ENCODE data around the gene COL11A1. TPM values are rescaled to one million over a fixed set of nuclear protein-coding genes. Genes with fewer than 3 reads are reported as not detected.
"Not testable (repeated sequence)": the region's sequence is repeated elsewhere in the genome, so short reads cannot be mapped to it uniquely, and the experiment has no call there.

Gene COL11A1
- polyA plus RNA-seq, 1 donor from 2014 or later: not detected

DNA sequence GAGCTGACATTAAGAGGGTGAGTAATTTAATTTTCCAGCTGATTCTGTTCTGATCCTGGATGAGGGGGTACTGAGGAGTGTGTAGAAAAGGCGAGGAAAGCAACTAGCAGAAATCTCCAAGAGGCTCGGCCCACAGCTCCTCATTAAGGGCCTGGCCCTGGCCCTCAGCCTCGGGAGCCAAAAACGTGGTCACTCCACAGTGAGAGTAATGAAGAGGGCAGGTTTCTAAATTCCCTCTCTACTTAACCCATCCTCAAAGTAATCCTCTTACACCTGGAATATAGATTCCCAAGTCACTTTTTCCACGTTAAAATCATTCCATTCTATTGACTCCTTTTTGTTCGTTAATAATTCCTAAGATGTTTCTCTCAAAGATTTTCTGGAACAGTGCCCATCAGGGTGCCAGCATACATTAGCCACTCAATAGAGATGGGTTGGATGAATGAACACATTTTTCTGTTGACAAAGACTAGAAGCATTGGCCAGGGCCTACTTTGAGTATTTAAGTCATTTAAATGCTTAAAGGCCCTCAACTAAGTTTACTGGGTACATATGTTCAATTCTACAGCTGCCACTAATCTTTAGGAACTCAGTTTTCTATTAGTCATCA lies 1.1 kb upstream of the COL11A1 start:
- H3K9me3 Mint-ChIP-seq: no peaks in the 10 kb centered on the region

DNA sequence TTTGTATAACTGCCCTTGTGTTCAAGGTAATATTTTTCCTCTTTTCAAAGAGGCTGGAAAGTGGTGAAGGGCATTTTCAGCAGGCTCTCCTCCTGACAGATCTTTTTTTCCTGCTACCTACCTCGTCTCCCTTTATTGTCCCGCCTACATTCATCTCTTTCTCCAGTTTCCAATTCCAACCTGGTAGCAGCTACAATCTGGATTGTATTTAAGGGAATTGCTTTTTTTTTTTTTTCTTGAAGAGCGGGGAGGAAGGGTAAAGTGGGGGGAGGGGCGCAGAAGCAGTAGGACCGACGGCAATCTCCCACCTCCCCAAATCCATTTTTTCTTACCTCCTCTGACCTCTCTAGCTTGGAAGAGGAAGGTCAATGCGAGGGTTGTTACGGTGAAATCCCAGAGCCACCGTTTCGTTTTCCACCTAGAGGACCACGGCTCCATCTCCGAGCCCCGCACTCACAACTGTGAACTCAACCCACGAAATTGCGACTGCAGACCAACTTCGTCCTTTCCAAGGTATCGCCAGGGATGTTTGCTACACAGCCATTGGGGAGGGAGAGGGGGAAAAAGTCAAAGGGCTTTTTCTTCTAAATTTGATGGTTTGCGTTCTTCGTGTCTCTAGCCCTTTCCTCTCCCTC lies 464 bp downstream of the COL11A1 start:
- H3K4me3 Mint-ChIP-seq: peak overlapping the region in 1 of 4 donors; percentile 44
- no peaks in the 10 kb centered on the region for H3K36me3 Mint-ChIP-seq
- H3K27ac Mint-ChIP-seq: no peak overlapping the region
- H3K4me1 Mint-ChIP-seq: peaks cover 0 to 10% (median 0%) of the 10 kb centered on the region in 3 donors
- peaks cover 19% of the 10 kb centered on the region for H3K27me3 Mint-ChIP-seq
- no peaks in the 10 kb centered on the region for H3K9me3 Mint-ChIP-seq

More for the DNA sequence above, 1.1 kb upstream of the COL11A1 start:
- no peaks in the 10 kb centered on the region for H3K36me3 Mint-ChIP-seq
- H3K4me3 Mint-ChIP-seq: no peak overlapping the region
- H3K27ac Mint-ChIP-seq: no peak overlapping the region
- H3K4me1 Mint-ChIP-seq: peaks cover 0 to 10% (median 0%) of the 10 kb centered on the region in 3 donors
- H3K27me3 Mint-ChIP-seq: peaks cover 19% of the 10 kb centered on the region

DNA sequence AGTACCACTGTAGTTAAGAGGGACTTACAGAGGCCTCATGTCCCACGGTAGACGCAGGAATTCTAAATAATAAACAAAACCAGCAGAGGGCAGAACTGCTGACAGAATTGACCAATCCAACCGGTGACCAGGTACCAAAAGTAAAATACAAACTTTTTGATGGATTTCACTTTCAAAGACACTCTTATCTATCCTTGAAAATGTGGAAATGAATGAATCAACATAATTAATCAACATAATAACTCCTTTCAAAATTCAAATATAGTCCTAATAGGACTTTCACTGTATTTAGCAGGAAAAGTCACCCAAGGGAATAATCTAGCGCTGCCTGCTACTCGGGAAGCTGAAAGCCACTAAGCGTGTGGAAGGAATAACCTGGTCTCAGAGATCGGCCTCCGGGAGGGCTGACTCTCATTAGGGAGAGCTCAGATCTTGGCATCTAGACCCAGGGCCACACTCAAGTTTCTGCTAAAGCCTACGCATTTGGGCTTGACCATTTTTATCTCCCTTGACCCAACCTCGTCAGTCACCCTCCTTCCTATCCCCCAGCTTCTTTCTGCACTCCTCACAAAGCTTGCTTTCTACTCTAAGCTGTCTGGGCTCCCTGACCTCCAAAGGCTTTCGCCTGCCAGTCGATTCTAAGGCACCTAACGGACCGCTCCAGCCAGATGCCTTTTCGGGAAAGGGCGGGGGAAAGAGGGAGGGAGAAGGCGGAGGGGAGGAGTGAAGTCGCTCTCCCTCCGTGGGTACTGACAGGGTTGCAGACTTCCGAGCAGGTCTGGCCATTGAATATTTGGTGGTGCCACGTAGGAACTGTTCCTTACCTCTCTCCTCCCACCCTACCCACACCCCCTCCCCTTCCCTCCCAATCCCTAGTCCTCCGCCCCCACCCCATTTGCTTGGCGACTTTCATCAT lies 1.6 kb downstream of the COL11A1 start:
- no peaks in the 10 kb centered on the region for H3K9me3 Mint-ChIP-seq
- no peak overlapping the region for H3K27ac Mint-ChIP-seq
- peak overlapping the region in 3 of 4 donors; percentile 52 to 68 (median 65) for H3K4me3 Mint-ChIP-seq
- H3K27me3 Mint-ChIP-seq: peaks cover 19% of the 10 kb centered on the region
- no peaks in the 10 kb centered on the region for H3K36me3 Mint-ChIP-seq
- H3K4me1 Mint-ChIP-seq: peaks cover 0 to 10% (median 0%) of the 10 kb centered on the region in 3 donors

DNA sequence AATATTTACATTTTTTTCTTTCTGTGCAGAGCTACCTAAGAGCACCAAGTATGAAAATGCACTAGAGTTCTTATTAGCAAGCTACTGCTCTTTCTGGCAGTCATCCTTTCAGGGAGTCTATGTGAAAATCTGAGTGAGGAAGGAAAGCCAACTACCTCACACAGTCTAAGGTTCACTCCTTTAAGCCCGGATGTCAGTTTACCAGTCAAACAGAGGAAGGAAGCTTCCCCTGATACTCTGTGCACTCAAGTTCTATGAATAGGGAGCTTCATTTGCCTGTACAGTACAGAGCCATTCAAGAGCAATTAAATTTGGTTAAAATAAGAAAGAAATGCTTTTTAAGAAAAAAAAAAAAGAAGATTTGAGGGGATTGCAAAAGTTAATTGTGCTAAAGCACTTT lies 6.9 kb downstream of the COL11A1 start:
- no peaks in the 10 kb centered on the region for H3K36me3 Mint-ChIP-seq
- H3K27me3 Mint-ChIP-seq: peaks cover 3% of the 10 kb centered on the region
- peaks cover 0 to 2% (median 0%) of the 10 kb centered on the region in 3 donors for H3K4me1 Mint-ChIP-seq
- no peaks in the 10 kb centered on the region for H3K9me3 Mint-ChIP-seq
- H3K4me3 Mint-ChIP-seq: no peak overlapping the region
- H3K27ac Mint-ChIP-seq: no peak overlapping the region

- H3K4me1 Mint-ChIP-seq: no peaks in the 10 kb centered on the region
- peaks cover 0 to 2% (median 0%) of the 10 kb centered on the region in 3 donors for H3K9me3 Mint-ChIP-seq
- no peaks in the 10 kb centered on the region for H3K36me3 Mint-ChIP-seq
- no peaks in the 10 kb centered on the region for H3K27me3 Mint-ChIP-seq
- no peak overlapping the region for H3K27ac Mint-ChIP-seq
- H3K4me3 Mint-ChIP-seq: no peak overlapping the region
Observed at GRCh38 chr1:103089221-103089620, 19.1 kb downstream of the COL11A1 start.

DNA sequence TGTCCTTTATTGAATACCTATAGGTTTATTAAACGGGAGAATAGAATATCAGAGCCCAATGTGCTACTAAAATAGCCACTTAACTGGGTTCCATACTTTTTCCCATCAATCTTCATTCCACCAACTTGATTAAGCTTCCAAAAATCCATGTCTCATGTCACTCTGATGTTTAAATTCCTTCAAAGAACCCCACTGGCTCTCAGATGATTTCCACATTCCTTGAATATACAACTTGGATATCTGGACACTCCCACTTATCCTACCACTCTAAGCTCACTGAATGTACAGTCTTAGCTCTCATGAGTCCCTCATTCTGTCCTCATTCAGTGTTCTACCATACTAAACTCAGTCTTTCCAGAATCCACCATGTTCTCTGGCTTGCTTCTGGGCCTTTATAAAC lies 21.1 kb downstream of the COL11A1 start:
- Mint-ChIP-seq H3K4me3 (no peak overlapping the region), H3K27ac (no peak overlapping the region), H3K36me3 (no peaks in the 10 kb centered on the region), H3K4me1 (no peaks in the 10 kb centered on the region), H3K9me3 (peaks cover 0 to 2% (median 0%) of the 10 kb centered on the region in 3 donors), H3K27me3 (no peaks in the 10 kb centered on the region)

DNA sequence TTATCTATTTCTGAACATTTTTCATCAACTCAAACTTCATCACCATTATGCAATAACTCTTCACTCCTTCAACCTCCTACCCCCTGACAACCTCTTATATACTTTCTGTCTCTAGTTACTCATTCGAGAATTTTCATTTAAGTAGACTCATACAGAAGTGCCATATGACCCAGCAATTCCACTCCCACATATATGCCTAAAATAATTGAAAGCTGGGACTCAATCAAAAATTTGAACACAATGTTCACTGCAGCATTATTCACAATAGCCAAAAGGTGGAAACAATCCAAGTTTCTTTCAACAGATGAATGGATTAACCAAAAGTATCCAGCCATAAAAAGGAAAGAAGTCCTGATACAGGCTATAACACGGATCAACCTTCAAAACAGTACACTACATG lies 24.1 kb downstream of the COL11A1 start:
- Mint-ChIP-seq H3K4me1 (no peaks in the 10 kb centered on the region), H3K9me3 (peaks cover 0 to 2% (median 0%) of the 10 kb centered on the region in 3 donors), H3K36me3 (no peaks in the 10 kb centered on the region), H3K27me3 (no peaks in the 10 kb centered on the region), H3K27ac (no peak overlapping the region), H3K4me3 (no peak overlapping the region)

- Mint-ChIP-seq H3K27ac (no peak overlapping the region), H3K36me3 (no peaks in the 10 kb centered on the region), H3K4me1 (no peaks in the 10 kb centered on the region), H3K27me3 (no peaks in the 10 kb centered on the region), H3K4me3 (no peak overlapping the region), H3K9me3 (no peaks in the 10 kb centered on the region)
Observed at GRCh38 chr1:103075316-103076000, 32.9 kb downstream of the COL11A1 start.

GRCh38 chr1:103074224-103074623 lies 34.1 kb downstream of the COL11A1 start:
- no peak overlapping the region for H3K27ac Mint-ChIP-seq
- no peaks in the 10 kb centered on the region for H3K27me3 Mint-ChIP-seq
- no peak overlapping the region for H3K4me3 Mint-ChIP-seq
- no peaks in the 10 kb centered on the region for H3K4me1 Mint-ChIP-seq
- H3K9me3 Mint-ChIP-seq: no peaks in the 10 kb centered on the region
- no peaks in the 10 kb centered on the region for H3K36me3 Mint-ChIP-seq

- no peaks in the 10 kb centered on the region for H3K36me3 Mint-ChIP-seq
- peaks cover 0 to 4% (median 0%) of the 10 kb centered on the region in 3 donors for H3K9me3 Mint-ChIP-seq
- no peak overlapping the region for H3K4me3 Mint-ChIP-seq
- H3K27ac Mint-ChIP-seq: no peak overlapping the region
- H3K27me3 Mint-ChIP-seq: no peaks in the 10 kb centered on the region
- no peaks in the 10 kb centered on the region for H3K4me1 Mint-ChIP-seq
Observed at GRCh38 chr1:103069201-103069600, 39.1 kb downstream of the COL11A1 start.

GRCh38 chr1:103063921-103064320 lies 44.4 kb downstream of the COL11A1 start:
- Mint-ChIP-seq H3K27ac (no peak overlapping the region), H3K4me1 (no peaks in the 10 kb centered on the region), H3K9me3 (peaks cover 0 to 4% (median 1%) of the 10 kb centered on the region in 3 donors), H3K27me3 (no peaks in the 10 kb centered on the region), H3K4me3 (no peak overlapping the region), H3K36me3 (no peaks in the 10 kb centered on the region)

DNA sequence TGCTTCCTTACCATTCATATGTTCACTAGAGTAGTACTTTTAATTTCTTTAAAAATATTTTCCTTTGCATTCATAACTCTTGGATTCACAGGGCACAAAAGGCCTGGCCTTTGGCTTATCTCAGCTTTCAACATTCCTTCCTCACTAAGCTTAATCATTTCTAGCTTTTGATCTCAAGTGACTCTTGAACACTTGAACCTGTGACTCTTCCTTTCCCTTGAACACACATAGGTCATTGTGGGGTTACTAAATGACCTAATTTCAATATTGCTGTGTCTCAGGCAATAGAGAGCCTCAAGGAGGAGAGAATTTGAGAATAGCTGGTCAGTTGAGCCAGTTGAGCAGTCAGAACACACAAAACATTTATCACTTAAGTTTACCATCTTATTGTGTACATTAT lies 49.9 kb downstream of the COL11A1 start:
- no peaks in the 10 kb centered on the region for H3K4me1 Mint-ChIP-seq
- no peaks in the 10 kb centered on the region for H3K36me3 Mint-ChIP-seq
- no peaks in the 10 kb centered on the region for H3K27me3 Mint-ChIP-seq
- peaks cover 0 to 7% (median 1%) of the 10 kb centered on the region in 3 donors for H3K9me3 Mint-ChIP-seq
- no peak overlapping the region for H3K27ac Mint-ChIP-seq
- no peak overlapping the region for H3K4me3 Mint-ChIP-seq

DNA sequence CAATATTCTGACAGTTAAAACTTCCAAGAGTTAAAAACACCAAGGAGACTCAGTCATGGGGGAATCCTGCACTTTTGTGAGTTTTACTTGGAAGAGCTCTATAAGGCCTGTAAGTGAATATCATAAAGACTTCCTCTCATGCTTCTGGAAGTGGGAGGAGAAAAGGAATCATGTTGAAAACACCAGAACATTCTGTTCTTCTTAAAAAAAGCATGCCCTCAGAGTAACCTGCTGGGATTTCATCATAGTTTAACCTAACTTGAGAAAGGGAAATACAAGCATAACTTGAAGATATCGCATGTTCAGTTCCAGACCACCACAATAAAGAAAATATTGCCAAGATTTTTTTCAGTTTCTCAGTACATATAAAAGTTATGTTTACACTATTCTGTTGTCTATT lies 51.9 kb downstream of the COL11A1 start:
- no peak overlapping the region for H3K27ac Mint-ChIP-seq
- H3K4me3 Mint-ChIP-seq: no peak overlapping the region
- no peaks in the 10 kb centered on the region for H3K36me3 Mint-ChIP-seq
- no peaks in the 10 kb centered on the region for H3K27me3 Mint-ChIP-seq
- H3K4me1 Mint-ChIP-seq: no peaks in the 10 kb centered on the region
- H3K9me3 Mint-ChIP-seq: peaks cover 0 to 7% (median 1%) of the 10 kb centered on the region in 3 donors

DNA sequence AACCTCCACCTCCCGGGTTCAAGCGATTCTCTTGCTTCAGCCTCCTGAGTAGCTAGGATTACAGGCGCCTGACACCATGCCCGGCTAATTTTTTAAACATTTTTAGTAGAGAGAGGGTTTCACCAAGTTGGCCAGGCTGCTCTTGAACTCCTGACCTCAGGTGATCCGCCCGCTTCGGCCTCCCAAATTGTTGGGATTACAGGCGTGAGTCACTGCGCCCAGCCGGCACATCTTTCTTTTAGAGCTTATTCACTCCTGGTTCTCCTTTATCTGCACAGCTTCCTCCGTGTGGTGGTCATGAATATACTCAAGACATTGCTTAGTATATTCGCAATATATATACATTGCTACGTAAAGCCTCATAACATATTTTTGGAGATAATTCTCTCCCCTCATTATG lies 80.2 kb downstream of the COL11A1 start:
- H3K4me1 Mint-ChIP-seq, H3K27me3 Mint-ChIP-seq, H3K9me3 Mint-ChIP-seq, H3K36me3 Mint-ChIP-seq, H3K27ac Mint-ChIP-seq, H3K4me3 Mint-ChIP-seq: not testable (repeated sequence)
